Activated B cell treated with CpG ODN at 0.5 μM for 24 hours (primary cell): ENCODE results near the gene MATN1. TPM values are rescaled to one million over a fixed set of nuclear protein-coding genes. Genes with fewer than 3 reads are reported as not detected.

Experiments used
- ATAC-seq: fragments of 200-7000 bp; cut with Tn5 transposase; one replicate; pipeline ENCODE4 v1.10.0; 2021; ENCODE audit warnings: low read depth, mild to moderate bottlenecking, moderate library complexity
- CTCF ChIA-PET: fragments of 350-600 bp; sonication (Branson Sonifier 250); formaldehyde crosslinking; loops from one replicate; lab custom pipeline; 2021; ENCODE audit warnings: antibody characterized with exemption; lab: Charles Lee
- POLR2A ChIA-PET: fragments of 350-600 bp; sonication (Branson Sonifier 250); formaldehyde crosslinking; loops from one replicate; lab custom pipeline; 2021; ENCODE audit warnings: antibody characterized with exemption; lab: Charles Lee
- DNase-seq: peaks from one replicate; pipeline ENCODE4 v3.0.0; 2022
- H3K27ac Mint-ChIP-seq: one replicate; pipeline ENCODE4 v1.8.0; 2020; ENCODE audit warnings: mixed read lengths
- H3K27me3 Mint-ChIP-seq: one replicate; pipeline ENCODE4 v1.8.0; 2021; ENCODE audit warnings: mixed read lengths
- H3K36me3 Mint-ChIP-seq: one replicate; pipeline ENCODE4 v1.8.0; 2021; ENCODE audit warnings: low read depth, mixed read lengths
- H3K4me1 Mint-ChIP-seq: one replicate; pipeline ENCODE4 v1.8.0; 2021; ENCODE audit warnings: mixed read lengths
- H3K4me3 Mint-ChIP-seq: one replicate; pipeline ENCODE4 v1.8.0; 2020; ENCODE audit warnings: mild to moderate bottlenecking, mixed read lengths
- H3K9me3 Mint-ChIP-seq: one replicate; pipeline ENCODE4 v1.8.0; 2020; ENCODE audit warnings: mixed read lengths
- intact Hi-C: fragments of 100-400 bp; cut with micrococcal nuclease; formaldehyde crosslinking; loops from one replicate; pipeline ENCODE4 v1.15.1; 2024
- total RNA-seq: library from RNA; stranded (reverse); gene quantifications from 2 replicates; pipeline ENCODE4 v1.2.3, GENCODE V29; 2022
- TF ChIP-seq, protein P1 (sequence below): fragments of 200-600 bp; IDR thresholded peaks from one replicate; pipeline ENCODE4 v1.8.0; 2022; ENCODE audit warnings: antibody characterized with exemption, mild to moderate bottlenecking

Gene MATN1
- total RNA-seq, 1 donor from 2014 or later = 0.93 TPM

DNA sequence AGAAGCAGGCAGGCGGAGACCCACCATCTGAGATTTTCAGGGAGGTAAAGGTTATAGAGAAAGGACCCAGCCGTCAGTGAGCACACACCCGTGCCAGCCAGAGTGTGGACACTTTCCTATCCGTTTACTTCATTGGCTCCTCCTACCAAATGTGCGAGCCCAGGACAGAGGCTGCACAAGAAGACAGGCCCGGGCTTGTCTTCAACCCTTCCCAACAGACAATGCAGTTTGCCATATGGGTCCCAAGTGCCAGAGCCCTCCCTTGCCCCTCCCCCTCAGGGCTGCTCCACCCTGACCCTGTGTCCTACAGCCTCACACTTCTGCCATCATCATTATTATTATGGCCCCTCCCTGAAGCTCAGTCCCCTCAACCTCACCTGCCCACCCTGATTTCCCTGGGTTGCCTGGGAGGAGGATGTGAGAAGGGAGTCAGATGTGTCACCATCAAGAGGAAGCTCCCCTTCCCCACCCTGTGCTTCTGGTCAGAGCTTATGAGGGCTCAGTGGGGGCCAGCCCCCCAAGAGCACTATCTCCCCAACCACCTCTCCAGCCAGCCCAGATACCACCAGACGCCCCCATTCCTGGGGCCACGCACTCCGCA is 24.8 kb upstream of the MATN1 start:
- ATAC-seq (no peak), DNase-seq (no peak)
- Mint-ChIP-seq H3K4me3 (peak overlapping the region; percentile 79), H3K9me3 (no peaks in the 10 kb centered on the region), H3K27ac (peak overlapping the region; percentile 96), H3K36me3 (peaks cover 85% of the 10 kb centered on the region), H3K4me1 (peaks cover 99% of the 10 kb centered on the region), H3K27me3 (no peaks in the 10 kb centered on the region)
- ChIA-PET POLR2A (interaction anchor here (0.6 to 25.3 kb wide), 11 partner anchors 2 to 406 kb away, joined by 3 to 662 read pairs (median 13); partner anchors contain the start of genes LAPTM5 and MATN1), CTCF (interaction anchor here (2.9 kb wide), 1 partner anchor 16 kb away, joined by 10 read pairs; no protein-coding TSS in a partner anchor)
- TF ChIP-seq, protein P1, sequence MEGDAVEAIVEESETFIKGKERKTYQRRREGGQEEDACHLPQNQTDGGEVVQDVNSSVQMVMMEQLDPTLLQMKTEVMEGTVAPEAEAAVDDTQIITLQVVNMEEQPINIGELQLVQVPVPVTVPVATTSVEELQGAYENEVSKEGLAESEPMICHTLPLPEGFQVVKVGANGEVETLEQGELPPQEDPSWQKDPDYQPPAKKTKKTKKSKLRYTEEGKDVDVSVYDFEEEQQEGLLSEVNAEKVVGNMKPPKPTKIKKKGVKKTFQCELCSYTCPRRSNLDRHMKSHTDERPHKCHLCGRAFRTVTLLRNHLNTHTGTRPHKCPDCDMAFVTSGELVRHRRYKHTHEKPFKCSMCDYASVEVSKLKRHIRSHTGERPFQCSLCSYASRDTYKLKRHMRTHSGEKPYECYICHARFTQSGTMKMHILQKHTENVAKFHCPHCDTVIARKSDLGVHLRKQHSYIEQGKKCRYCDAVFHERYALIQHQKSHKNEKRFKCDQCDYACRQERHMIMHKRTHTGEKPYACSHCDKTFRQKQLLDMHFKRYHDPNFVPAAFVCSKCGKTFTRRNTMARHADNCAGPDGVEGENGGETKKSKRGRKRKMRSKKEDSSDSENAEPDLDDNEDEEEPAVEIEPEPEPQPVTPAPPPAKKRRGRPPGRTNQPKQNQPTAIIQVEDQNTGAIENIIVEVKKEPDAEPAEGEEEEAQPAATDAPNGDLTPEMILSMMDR = no peak
- intact Hi-C loops = no loop called here

DNA sequence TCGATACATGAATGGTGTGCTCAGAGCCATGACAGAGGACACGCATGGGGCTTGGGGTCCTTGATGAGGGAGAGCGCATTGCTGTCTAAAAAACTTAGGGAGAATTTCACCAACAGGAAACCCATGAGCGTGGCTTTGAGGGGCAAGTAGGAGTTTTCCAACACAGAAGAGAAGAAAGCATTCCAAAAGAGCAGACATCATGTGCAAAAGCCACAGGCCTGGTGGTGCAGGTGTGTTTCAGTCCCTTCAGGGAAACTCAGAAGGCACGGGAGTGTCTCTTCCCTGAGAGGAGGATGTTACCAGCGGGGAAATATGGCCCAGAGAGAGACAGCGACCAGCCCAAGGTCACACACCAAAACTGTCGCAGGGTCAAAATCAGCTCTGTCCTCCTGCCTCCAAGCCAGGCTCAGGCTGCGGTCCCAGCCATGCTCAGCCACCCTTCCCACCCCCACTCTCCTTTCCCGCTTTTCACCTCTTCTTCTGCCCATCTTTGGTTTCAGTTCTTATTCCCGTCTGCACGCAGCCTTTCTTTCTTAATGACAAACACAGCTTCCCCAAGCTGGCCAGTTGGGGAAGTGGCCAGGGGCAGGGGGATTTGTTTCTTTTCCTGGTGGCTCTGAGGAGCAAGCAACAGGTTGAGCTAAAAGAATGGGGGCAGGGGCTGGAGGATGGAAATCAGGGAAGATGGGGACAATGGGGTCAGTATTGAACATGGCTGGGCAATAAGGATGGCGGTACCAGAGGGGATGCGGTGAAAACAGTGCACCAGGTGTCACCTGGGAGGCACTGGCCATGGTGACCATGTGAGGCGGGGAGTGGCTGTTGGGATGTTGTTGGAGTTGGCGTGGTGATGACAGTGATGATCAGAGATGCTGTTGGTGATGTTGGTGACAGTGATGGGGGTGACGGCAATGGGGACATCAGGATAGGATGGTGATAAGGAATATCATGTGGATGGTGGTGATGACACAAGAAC is 23.9 kb upstream of the MATN1 start:
- peak overlapping the region; percentile 96 for H3K27ac Mint-ChIP-seq
- peaks cover 89% of the 10 kb centered on the region for H3K36me3 Mint-ChIP-seq
- no peaks in the 10 kb centered on the region for H3K9me3 Mint-ChIP-seq
- no peaks in the 10 kb centered on the region for H3K27me3 Mint-ChIP-seq
- intact Hi-C loops = no loop called here
- peak overlapping the region; percentile 77 for H3K4me3 Mint-ChIP-seq
- peaks cover 100% of the 10 kb centered on the region for H3K4me1 Mint-ChIP-seq
- ChIA-PET CTCF (interaction anchor here (5.8 kb wide), 1 partner anchor 32 kb away, joined by 46 read pairs; no protein-coding TSS in a partner anchor), POLR2A (interaction anchor here (0.8 to 25.3 kb wide), 6 partner anchors 9 to 43 kb away, joined by 3 to 662 read pairs (median 8); partner anchors contain the start of genes LAPTM5 and MATN1)
- DNase-seq (no peak), ATAC-seq (no peak)
- TF ChIP-seq, protein P1 = no peak

DNA sequence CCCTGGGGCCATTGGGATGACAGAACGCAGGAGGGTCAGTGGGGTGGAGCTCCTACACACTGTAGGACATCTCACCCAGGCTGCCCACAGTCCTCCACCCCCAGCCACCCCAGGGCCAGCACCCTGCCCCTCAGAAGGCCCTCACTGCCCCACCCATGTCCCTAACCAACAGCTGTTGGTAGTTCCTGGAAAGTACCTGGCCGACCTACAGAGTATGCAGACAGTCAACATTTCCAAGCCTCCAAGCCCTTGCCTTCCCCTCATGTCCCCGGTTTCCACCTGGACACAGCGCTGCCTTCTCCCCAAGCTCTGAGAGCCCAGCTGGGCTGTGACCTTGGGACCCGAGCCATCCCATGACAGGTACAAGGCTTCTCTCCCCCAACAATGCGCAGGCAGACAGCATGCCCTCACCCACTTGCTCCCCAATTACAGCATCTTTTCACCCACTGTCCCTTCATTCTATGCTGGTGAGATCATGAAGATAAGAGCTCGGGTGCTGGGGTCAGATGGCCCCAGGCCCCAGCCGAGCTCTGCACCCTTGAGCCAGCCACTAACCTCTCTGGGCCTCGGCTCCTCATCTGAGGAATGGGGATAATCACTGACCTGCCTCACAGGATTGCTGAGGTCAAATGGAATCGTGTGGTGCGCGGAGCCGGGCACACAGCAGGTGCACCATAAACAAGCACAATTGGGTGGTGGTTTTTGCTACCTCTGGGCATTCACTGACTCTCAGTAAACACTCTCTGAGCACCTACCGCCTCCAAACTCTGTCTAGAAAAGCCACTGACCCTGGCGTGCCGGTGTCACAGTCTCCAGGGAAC is 23.0 kb upstream of the MATN1 start:
- CTCF ChIA-PET = interaction anchor here (0.8 to 5.8 kb wide), 5 partner anchors 8 to 36 kb away, joined by 3 to 46 read pairs (median 3); no protein-coding TSS in a partner anchor
- POLR2A ChIA-PET = interaction anchor here (0.8 to 25.3 kb wide), 5 partner anchors 10 to 36 kb away, joined by 3 to 662 read pairs (median 10); partner anchors contain the start of genes LAPTM5 and MATN1
- no peaks in the 10 kb centered on the region for H3K27me3 Mint-ChIP-seq
- DNase-seq = no peak
- ATAC-seq = no peak
- peaks cover 100% of the 10 kb centered on the region for H3K4me1 Mint-ChIP-seq
- intact Hi-C loops = no loop called here
- TF ChIP-seq, protein P1 = no peak
- peak overlapping the region; percentile 96 for H3K27ac Mint-ChIP-seq
- H3K9me3 Mint-ChIP-seq = no peaks in the 10 kb centered on the region
- H3K36me3 Mint-ChIP-seq = peaks cover 90% of the 10 kb centered on the region
- H3K4me3 Mint-ChIP-seq = peak overlapping the region; percentile 77

DNA sequence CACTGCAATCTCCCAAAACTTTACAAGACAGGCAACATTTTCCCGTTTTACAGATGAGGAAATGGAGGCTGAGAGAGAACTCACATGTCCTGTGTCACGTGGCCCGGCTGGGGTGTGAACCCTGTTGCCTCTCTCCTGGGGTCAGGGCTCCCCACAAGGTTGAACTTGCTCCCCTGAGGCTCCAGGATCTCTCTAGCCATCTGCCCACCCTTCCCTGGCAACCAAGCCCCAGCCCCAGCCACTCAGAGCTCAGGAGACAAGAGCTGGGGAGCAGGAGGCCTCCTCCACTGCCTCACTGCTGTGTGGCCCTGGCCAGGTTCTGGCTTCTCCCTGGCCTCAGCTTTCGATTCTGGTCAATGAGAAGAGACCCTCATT is 22.4 kb upstream of the MATN1 start:
- intact Hi-C loops = no loop called here
- peak overlapping the region; percentile 96 for H3K27ac Mint-ChIP-seq
- TF ChIP-seq, protein P1 = no peak
- H3K9me3 Mint-ChIP-seq = no peaks in the 10 kb centered on the region
- H3K4me3 Mint-ChIP-seq = peak overlapping the region; percentile 77
- peaks cover 100% of the 10 kb centered on the region for H3K4me1 Mint-ChIP-seq
- H3K27me3 Mint-ChIP-seq = no peaks in the 10 kb centered on the region
- peaks cover 90% of the 10 kb centered on the region for H3K36me3 Mint-ChIP-seq
- CTCF ChIA-PET = interaction anchor here (0.8 to 5.8 kb wide), 5 partner anchors 9 to 36 kb away, joined by 3 to 46 read pairs (median 3); no protein-coding TSS in a partner anchor
- ATAC-seq (no peak), DNase-seq (no peak)
- POLR2A ChIA-PET = interaction anchor here (0.8 to 25.3 kb wide), 6 partner anchors 10 to 36 kb away, joined by 3 to 662 read pairs (median 16); partner anchors contain the start of genes LAPTM5 and MATN1
